ENCODE measurements around the gene ZNF587B.
"Not testable (repeated sequence)": the region's sequence is repeated elsewhere in the genome, so short reads cannot be mapped to it uniquely, and the experiment has no call there.

The ZNF587B gene

GRCh38 chr19:57807541-57807940, 22.6 kb upstream of the ZNF587B start:
- no peak for DNase-seq (ENCODE audit: low read depth, low spot score)
- Histone ChIP-seq H3K27ac (ENCODE audit: low read length) (no peak overlapping the region), H3K4me1 (ENCODE audit: control insufficient read depth, insufficient read depth, low read length) (no peaks in the 10 kb centered on the region), H3K27me3 (ENCODE audit: control insufficient read depth, insufficient read depth, low read length) (no peaks in the 10 kb centered on the region), H3K4me3 (ENCODE audit: low read length) (no peak overlapping the region), H3K36me3 (ENCODE audit: control insufficient read depth, insufficient read depth, low read length) (peaks cover 9% of the 10 kb centered on the region; the same call in 1 of the 2 replicates), H3K9me3 (ENCODE audit: control insufficient read depth, insufficient read depth, low read length) (no peaks in the 10 kb centered on the region)
- no CpG with 5 or more reads among the region's 2 CpGs for WGBS (ENCODE audit: insufficient coverage, insufficient read length)

DNA sequence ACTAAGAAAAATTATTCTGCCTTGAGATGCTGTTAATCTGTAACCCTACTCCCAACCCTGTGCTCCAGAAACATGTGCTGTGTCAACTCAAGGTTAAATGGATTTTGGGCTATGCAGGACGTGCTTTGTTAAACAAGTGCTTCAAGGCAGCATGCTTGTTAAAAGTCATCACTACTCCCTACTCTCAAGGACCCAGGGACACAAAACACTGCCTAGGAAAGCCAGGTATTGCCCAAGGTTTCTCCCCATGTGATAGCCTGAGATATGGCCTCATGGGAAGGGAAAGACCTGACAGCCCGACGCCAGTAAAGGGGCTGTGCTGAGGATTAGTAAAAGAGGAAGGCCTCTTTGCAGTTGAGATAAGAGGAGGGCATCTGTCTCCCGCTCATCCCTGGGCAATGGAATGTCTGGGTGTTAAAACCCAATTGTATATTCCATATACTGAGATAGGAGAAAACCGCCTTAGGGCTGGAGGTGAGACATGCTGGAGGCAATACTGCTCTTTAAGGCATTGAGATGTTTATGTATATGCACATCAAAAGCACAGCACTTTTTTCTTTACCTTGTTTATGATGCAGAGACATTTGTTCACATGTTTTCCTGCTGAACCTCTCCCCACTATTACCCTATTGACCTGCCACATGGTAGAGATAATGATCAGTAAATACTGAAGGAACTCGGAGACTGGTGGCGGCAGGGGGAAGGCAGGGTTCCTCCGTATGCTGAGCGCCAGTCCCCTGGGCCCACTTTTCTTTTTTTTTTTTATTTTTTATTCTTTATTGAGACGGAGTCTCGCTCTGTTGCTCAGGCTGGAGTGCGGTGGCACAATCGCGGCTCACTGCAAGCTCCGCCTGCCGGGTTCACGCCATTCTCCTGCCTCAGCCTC, 19.4 kb upstream of the ZNF587B start:
- H3K27ac ChIP-seq (ENCODE audit: low read length); H3K36me3 ChIP-seq (ENCODE audit: control insufficient read depth, insufficient read depth, low read length); H3K27me3 ChIP-seq (ENCODE audit: control insufficient read depth, insufficient read depth, low read length); H3K4me3 ChIP-seq (ENCODE audit: low read length); H3K4me1 ChIP-seq (ENCODE audit: control insufficient read depth, insufficient read depth, low read length); DNase-seq (ENCODE audit: low read depth, low spot score); H3K9me3 ChIP-seq (ENCODE audit: control insufficient read depth, insufficient read depth, low read length): not testable (repeated sequence)
- WGBS (ENCODE audit: insufficient coverage, insufficient read length), result no CpG with 5 or more reads among the region's 17 CpGs

DNA sequence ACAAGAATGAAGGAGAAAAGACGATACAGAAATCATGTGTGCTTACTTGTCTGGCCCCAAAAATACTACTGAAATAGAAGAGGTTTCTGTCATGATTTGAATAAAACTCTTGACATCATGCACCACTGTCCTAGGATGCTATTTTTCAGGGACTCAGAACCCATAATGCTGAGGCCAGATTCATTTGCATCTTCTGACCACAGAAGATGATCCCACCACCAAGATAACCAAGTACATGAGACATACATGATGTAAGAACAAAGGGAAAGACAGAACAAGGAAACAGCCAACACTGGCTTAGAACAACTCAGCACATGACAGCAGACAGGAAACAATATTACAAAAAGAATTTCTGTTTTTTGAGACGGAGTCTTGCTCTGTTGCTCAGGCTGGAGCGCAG, 17.9 kb upstream of the ZNF587B start:
- Histone ChIP-seq H3K36me3 (ENCODE audit: control insufficient read depth, insufficient read depth, low read length) (peaks cover 9% of the 10 kb centered on the region; the same call in 1 of the 2 replicates), H3K4me3 (ENCODE audit: low read length) (no peak overlapping the region), H3K9me3 (ENCODE audit: control insufficient read depth, insufficient read depth, low read length) (no peaks in the 10 kb centered on the region), H3K27ac (ENCODE audit: low read length) (no peak overlapping the region), H3K27me3 (ENCODE audit: control insufficient read depth, insufficient read depth, low read length) (no peaks in the 10 kb centered on the region), H3K4me1 (ENCODE audit: control insufficient read depth, insufficient read depth, low read length) (no peaks in the 10 kb centered on the region)
- no peak for DNase-seq (ENCODE audit: low read depth, low spot score)
- WGBS (ENCODE audit: insufficient coverage, insufficient read length), result no CpG with 5 or more reads among the region's 3 CpGs

DNA sequence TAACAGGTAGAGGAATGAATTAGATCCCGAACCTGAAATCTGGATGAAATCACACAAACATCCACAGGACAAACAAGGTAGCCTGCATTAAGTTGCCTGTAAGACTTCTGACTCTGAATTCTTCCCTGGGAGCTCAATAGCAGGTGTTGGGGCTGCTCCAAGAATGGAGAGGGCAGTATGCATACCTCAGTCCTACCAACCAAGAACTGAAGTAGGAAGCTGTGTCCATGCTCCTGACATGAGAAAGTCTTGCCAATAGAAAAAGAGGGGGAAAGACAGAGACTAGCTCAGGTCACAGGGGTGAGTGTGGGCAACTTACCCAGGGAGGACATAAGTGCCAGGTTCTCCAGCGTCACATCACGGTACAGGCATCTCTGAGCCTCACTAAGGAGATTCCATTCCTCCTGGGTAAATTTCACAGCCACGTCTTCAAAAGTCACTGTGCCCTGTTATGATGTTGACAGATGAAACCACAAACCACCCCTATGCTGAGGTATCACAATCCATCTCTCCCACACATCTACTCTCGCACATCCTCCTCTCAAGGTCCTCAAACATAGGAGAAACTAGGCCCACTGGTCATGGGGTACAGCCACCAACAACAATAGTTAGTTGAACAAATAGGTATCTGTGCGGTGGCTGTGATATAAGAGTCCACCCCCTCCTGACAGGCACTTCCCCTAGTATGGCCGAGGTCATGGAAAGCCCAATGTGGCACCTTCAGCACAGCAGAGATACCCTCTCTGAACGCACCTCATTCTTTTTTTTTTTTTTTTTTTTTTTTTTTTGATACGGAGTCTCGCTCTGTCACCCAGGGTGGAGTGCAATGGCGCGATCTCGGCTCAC, 16.9 kb upstream of the ZNF587B start:
- not testable (repeated sequence) for H3K36me3 ChIP-seq (ENCODE audit: control insufficient read depth, insufficient read depth, low read length); H3K27ac ChIP-seq (ENCODE audit: low read length); DNase-seq (ENCODE audit: low read depth, low spot score); H3K4me3 ChIP-seq (ENCODE audit: low read length); H3K9me3 ChIP-seq (ENCODE audit: control insufficient read depth, insufficient read depth, low read length); H3K27me3 ChIP-seq (ENCODE audit: control insufficient read depth, insufficient read depth, low read length); H3K4me1 ChIP-seq (ENCODE audit: control insufficient read depth, insufficient read depth, low read length)
- WGBS (ENCODE audit: insufficient coverage, insufficient read length), result no CpG with 5 or more reads among the region's 13 CpGs

DNA sequence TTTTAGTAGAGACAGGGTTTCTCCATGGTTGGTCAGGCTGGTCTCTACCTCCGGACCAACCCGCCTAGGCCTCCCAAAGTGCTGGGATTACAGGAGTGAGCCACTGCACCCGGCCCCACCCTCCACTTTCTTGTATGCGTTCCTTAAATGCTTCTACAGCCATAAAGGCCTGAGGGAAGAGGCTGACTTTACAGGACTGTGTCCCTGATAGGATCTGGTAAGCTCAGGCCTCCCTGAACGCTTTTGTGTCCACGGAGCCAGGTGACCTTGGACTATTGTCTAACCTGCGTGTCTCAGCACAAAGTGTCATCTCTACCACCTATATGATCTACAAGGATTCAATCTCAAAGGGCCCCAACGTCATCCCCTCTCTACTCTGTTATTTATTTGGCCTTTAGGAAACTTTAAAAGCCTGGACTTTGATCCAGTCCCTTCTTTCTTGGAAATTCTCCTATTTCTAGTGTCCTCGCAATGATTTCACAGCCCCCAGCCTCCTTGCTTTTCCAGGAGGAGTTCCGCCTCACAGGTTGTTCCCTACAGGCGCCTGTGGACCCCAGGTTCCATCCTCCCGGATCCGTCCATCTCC, 16.1 kb upstream of the ZNF587B start:
- no peaks in the 10 kb centered on the region for H3K27me3 ChIP-seq (ENCODE audit: control insufficient read depth, insufficient read depth, low read length)
- no peaks in the 10 kb centered on the region for H3K4me1 ChIP-seq (ENCODE audit: control insufficient read depth, insufficient read depth, low read length)
- H3K4me3 ChIP-seq (ENCODE audit: low read length), result peak overlapping the region; percentile 85
- WGBS (ENCODE audit: insufficient coverage, insufficient read length), result no CpG with 5 or more reads among the region's 13 CpGs
- H3K9me3 ChIP-seq (ENCODE audit: control insufficient read depth, insufficient read depth, low read length), result no peaks in the 10 kb centered on the region
- H3K36me3 ChIP-seq (ENCODE audit: control insufficient read depth, insufficient read depth, low read length), result no peaks in the 10 kb centered on the region
- no peak for DNase-seq (ENCODE audit: low read depth, low spot score)
- no peak overlapping the region for H3K27ac ChIP-seq (ENCODE audit: low read length)

DNA sequence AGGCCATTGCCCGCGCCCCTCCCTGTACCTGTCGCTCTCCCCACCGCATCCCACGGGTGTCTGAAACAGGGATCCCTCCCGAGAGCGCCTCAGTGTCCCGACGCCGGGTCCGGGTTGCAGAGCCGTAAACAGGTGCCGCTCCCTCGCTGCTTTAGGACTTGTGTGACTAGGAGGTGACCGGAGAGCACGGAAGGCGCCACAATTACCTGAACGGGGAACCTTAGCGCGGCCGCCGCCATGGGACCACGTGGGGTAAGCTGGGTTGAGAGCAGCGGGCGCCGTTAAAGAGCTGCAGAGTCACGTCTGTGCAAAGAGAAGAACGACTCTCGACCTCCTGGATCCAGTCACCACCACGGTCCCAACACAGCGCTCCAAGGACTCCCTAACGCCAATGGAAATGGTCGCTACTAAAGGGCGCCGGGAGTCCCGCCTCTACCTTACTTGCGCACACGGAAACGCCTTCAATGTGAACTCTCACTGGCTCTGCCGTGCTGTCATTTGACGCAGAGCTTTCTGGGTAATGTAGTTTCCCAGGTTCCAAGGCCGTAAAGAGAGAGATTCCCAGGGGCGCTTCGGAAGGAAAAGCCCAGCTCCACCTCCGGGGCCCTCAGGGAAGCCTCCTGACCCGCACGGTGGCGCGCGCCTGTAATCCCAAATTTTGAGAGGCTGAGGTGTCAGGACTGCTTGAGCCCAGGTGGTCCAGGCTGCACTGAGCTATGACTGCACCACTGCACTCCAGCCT, 15.4 kb upstream of the ZNF587B start, which contains the start of gene ZNF552:
TSS of gene ZNF552 (minus strand) at position 409 of the 742 bp plus-strand sequence. CDS start at position 239, 170 bp downstream.
- peak; percentile 97 for DNase-seq (ENCODE audit: low read depth, low spot score)
- Histone ChIP-seq H3K9me3 (ENCODE audit: control insufficient read depth, insufficient read depth, low read length) (no peaks in the 10 kb centered on the region), H3K4me1 (ENCODE audit: control insufficient read depth, insufficient read depth, low read length) (no peaks in the 10 kb centered on the region), H3K27me3 (ENCODE audit: control insufficient read depth, insufficient read depth, low read length) (no peaks in the 10 kb centered on the region), H3K27ac (ENCODE audit: low read length) (no peak within 1 kb of the TSS), H3K36me3 (ENCODE audit: control insufficient read depth, insufficient read depth, low read length) (no peaks in the 10 kb centered on the region), H3K4me3 (ENCODE audit: low read length) (peak within 1 kb of the TSS; percentile 85)
- no CpG with 5 or more reads among the region's 50 CpGs for WGBS (ENCODE audit: insufficient coverage, insufficient read length)

DNA sequence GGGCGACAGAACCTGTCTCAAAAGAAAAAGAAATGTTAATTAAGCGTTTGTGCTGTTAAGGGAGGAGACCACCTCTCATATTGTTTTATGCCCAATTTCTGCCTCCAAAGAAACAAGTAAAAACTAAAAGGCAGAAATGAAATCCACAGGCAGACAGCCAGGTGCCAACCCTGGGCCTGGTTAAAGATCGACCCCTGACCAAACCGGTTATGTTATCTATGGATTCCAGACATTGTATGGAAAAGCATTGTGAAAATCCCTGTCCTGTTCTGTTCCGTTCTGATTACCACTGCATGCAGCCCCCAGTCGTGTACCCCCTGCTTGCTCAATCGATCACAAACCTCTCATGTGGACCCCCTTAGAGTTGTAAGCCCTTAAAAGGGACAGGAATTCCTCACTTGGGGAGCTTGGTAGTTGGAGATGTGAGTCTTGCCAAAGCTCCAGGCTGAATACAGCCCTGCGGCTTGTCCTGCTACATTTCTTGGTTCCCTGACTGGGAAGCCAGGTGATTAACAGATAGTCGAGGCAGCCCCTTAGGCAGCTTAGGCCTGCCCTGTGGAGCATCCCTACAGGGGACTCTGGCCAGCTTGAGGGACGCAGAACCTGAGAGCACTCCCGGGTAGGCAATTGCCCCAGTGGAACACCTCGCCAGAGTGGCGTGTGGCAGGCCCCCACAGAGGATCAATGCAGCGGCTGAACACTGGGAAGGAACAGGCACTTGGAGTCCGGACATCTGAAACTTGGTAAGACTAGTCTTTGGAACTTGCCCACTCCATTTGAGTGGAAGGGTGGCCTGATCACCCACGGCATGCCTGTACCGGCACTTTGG, 14.6 kb upstream of the ZNF587B start:
- no peaks in the 10 kb centered on the region for H3K36me3 ChIP-seq (ENCODE audit: control insufficient read depth, insufficient read depth, low read length)
- no peaks in the 10 kb centered on the region for H3K27me3 ChIP-seq (ENCODE audit: control insufficient read depth, insufficient read depth, low read length)
- no peaks in the 10 kb centered on the region for H3K9me3 ChIP-seq (ENCODE audit: control insufficient read depth, insufficient read depth, low read length)
- H3K4me1 ChIP-seq (ENCODE audit: control insufficient read depth, insufficient read depth, low read length), result no peaks in the 10 kb centered on the region
- no peak overlapping the region for H3K27ac ChIP-seq (ENCODE audit: low read length)
- H3K4me3 ChIP-seq (ENCODE audit: low read length), result no peak overlapping the region
- WGBS (ENCODE audit: insufficient coverage, insufficient read length), result no CpG with 5 or more reads among the region's 17 CpGs
- no peak for DNase-seq (ENCODE audit: low read depth, low spot score)

DNA sequence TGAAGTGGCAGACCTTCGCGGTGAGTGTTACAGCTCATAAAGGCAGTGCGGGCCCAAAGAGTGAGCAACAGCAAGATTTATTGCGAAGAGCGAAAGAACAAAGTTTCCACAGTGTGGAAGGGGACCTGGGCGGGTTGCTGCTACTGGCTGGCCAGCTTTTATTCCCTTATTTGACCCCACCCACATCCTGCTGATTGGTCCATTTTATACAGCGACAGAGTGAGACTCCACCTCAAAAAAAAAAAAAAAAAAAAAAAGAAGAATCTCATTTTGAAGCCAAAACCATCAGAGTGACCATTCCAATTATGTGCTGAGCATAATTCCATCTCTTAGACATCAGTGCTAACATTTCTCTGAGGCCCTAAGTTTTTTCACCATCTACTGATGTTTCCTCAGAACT, 13.4 kb upstream of the ZNF587B start:
- no CpG with 5 or more reads among the region's 7 CpGs for WGBS (ENCODE audit: insufficient coverage, insufficient read length)
- no peaks in the 10 kb centered on the region for H3K9me3 ChIP-seq (ENCODE audit: control insufficient read depth, insufficient read depth, low read length)
- no peaks in the 10 kb centered on the region for H3K36me3 ChIP-seq (ENCODE audit: control insufficient read depth, insufficient read depth, low read length)
- H3K4me1 ChIP-seq (ENCODE audit: control insufficient read depth, insufficient read depth, low read length), result peaks cover 1% of the 10 kb centered on the region; the same call in 1 of the 2 replicates
- H3K4me3 ChIP-seq (ENCODE audit: low read length), result no peak overlapping the region
- H3K27ac ChIP-seq (ENCODE audit: low read length), result no peak overlapping the region
- H3K27me3 ChIP-seq (ENCODE audit: control insufficient read depth, insufficient read depth, low read length), result no peaks in the 10 kb centered on the region
- no peak for DNase-seq (ENCODE audit: low read depth, low spot score)

- WGBS (ENCODE audit: insufficient coverage, insufficient read length), result no CpG with 5 or more reads among the region's 14 CpGs
- H3K27ac ChIP-seq (ENCODE audit: low read length), result no peak overlapping the region
- no peaks in the 10 kb centered on the region for H3K9me3 ChIP-seq (ENCODE audit: control insufficient read depth, insufficient read depth, low read length)
- no peaks in the 10 kb centered on the region for H3K36me3 ChIP-seq (ENCODE audit: control insufficient read depth, insufficient read depth, low read length)
- no peaks in the 10 kb centered on the region for H3K27me3 ChIP-seq (ENCODE audit: control insufficient read depth, insufficient read depth, low read length)
- DNase-seq (ENCODE audit: low read depth, low spot score), result no peak
- H3K4me1 ChIP-seq (ENCODE audit: control insufficient read depth, insufficient read depth, low read length), result peaks cover 1% of the 10 kb centered on the region; the same call in 1 of the 2 replicates
- H3K4me3 ChIP-seq (ENCODE audit: low read length), result no peak overlapping the region
These were observed 12.1 kb upstream of the ZNF587B start for GRCh38 chr19:57817976-57818375.

Measured in iPS DF 6.9 (cell line).